ENCODE measurements around the gene INTS2.
"Not testable (repeated sequence)": the region's sequence is repeated elsewhere in the genome, so short reads cannot be mapped to it uniquely, and the experiment has no call there.

Gene INTS2

DNA sequence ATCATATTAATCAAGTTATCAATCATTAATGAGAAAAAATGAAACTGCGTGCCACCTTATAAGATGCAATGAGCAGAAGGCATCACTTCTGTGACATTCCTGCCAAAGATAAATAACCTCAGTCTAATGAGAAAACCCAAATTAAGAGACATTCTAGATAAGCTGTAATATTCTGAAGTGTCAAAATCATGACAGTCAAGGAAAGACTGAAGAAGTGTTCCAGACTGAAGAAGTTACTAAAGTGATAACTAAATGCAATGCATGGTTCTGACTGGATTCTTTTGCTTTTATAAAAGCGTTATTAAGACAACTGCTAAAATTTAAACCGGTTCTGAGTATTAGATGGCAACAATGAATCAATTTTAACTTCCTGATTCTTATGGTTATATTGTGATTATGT is 95.3 kb downstream of the INTS2 start:
- TF ChIP-seq, protein P1, sequence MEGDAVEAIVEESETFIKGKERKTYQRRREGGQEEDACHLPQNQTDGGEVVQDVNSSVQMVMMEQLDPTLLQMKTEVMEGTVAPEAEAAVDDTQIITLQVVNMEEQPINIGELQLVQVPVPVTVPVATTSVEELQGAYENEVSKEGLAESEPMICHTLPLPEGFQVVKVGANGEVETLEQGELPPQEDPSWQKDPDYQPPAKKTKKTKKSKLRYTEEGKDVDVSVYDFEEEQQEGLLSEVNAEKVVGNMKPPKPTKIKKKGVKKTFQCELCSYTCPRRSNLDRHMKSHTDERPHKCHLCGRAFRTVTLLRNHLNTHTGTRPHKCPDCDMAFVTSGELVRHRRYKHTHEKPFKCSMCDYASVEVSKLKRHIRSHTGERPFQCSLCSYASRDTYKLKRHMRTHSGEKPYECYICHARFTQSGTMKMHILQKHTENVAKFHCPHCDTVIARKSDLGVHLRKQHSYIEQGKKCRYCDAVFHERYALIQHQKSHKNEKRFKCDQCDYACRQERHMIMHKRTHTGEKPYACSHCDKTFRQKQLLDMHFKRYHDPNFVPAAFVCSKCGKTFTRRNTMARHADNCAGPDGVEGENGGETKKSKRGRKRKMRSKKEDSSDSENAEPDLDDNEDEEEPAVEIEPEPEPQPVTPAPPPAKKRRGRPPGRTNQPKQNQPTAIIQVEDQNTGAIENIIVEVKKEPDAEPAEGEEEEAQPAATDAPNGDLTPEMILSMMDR (IDR thresholded peaks at IDR 0.05; ENCODE audit: low read depth, low read length) = no peak
- H3K4me3 ChIP-seq (ENCODE audit: low read depth, low read length) = no peak overlapping the region

DNA sequence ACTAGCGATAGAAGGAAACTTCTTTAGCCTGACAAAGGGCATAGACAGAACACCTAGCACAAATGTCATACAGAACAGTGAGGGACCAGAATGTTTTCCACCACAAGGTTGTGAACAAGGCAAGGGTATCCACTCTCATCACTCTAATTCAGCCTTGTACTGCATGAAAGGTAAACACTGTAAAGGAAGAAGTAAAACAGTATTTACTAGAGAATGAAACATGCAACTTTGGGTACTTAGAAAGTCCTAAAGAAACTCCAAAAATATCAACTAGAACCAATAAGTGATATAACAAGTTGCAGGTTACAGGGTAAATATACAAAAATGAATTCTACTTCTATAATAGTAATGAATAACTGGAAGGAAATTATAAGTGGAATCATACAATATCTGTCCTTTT is 96.7 kb downstream of the INTS2 start:
- TF ChIP-seq, protein P1 (IDR thresholded peaks at IDR 0.05; ENCODE audit: low read depth, low read length) = no peak
- H3K4me3 ChIP-seq (ENCODE audit: low read depth, low read length) = no peak overlapping the region

DNA sequence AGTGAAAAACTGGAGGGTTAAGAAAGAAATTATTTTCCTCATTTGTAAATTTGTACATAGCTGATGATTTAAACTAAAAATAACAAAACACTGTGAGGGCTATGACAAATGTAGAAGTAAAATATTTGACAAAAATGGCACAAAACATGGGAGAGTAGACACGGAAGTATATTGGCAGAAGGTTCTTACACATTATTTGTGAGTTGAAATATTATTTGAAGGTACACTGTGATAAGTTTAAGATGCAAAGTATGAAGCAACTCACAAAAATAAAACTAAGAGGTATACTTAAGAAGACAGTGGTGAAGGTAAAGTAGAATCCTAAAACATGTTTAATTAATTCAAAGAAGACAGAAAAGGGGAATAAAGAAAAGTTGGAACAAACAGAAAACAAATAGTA is 99.1 kb downstream of the INTS2 start:
- no peak overlapping the region for H3K4me3 ChIP-seq (ENCODE audit: low read depth, low read length)
- TF ChIP-seq, protein P1 (IDR thresholded peaks at IDR 0.05; ENCODE audit: low read depth, low read length) = no peak

DNA sequence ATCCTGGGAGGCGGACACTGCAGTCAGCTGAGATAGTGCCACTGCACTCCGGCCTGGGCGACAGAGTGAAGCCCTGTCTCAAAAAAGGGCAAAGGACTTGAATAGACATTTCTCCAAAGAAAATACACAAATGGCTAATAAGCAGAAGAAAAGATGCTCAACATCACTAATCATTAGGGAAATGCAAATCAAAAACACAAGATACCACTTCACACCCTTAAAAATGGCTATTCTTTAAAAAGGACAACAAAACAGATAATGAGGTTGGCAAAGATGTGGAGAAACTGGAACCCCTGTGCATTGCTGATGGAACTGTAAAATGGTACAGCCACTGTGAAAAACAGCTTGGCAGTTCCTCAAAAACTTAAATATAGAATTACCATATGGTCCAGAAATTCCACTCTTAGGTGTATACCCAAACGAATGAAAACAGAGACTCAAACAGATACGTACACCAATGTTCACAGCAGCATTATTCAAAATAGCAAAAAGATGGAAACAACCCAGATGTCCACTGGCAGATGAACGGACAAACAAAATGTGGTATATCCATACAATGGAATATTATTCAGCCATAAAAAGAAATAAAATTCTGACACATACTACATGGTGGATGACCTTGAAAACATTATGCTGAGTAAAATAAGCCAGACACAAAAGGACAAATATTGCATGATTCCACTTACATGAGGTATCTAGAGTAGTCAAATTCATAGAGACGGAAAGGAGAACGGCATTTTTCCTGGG is 100.0 kb downstream of the INTS2 start:
- no peak overlapping the region for H3K4me3 ChIP-seq (ENCODE audit: low read depth, low read length)
- TF ChIP-seq, protein P1 (IDR thresholded peaks at IDR 0.05; ENCODE audit: low read depth, low read length) = no peak

DNA sequence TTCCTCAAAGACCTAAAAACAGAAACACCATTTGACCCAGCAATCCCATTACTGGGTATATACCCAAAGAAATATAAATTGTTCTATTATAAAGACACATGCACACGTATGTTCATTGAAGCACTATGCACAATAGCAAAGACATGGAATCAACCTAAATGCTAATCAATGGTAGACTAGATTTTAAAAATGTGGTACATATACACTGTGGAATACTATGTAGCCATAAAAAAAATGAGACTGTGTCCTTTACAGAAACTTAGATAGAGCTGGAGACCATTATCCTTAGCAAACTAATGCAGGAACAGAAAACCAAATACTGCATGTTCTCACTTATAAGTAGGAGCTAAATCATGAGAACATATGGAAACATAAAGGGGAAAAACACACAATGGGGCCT is 100.9 kb downstream of the INTS2 start:
- not testable (repeated sequence) for H3K4me3 ChIP-seq (ENCODE audit: low read depth, low read length)

DNA sequence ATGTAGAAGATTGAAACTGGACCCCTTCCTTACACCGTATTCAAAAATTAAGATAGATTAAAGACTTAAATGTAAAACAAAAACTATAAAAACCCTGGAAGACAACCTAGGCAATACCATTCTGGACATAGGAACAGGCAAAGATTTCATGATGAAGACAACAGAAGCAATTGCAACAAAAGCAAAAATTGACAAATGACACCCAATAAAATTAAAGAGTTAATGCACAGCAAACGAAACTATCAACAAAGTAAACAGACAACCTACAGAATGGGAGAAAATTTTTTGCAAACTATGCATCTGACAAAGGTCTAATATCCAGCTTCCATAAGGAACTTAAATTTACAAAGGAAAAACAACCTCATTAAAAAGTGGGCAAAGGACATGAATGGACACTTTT is 101.6 kb downstream of the INTS2 start:
- H3K4me3 ChIP-seq (ENCODE audit: low read depth, low read length) = not testable (repeated sequence)

DNA sequence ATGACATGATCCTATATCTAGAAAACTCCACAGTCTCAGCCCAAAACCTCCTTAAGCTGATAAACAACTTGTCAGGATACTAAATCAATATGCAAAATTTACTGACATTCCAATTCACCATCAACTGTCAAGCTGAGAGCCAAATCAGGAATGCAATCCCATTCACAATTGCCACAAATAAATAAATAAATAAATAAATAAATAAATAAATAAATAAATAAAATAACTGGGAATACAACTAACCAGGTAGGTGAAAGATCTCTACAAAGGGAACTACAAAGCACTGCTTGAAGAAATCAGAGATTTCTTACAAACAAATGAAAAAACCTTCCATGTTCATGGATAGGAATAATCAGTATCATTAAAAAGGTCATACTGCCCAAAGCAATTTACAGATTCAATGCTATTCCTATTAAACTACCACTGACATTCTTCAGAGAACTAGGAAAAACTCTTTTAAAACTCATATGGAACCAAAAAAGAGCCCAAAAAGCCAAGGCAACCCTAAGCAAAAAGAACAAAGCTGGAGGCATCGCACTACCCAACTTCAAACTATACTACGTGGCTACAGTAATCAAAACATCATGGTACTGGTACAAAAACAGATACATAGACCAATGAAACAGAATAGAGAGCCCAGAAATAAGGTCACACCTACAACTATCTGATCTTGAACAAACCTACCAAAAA is 102.2 kb downstream of the INTS2 start:
- no peak overlapping the region for H3K4me3 ChIP-seq (ENCODE audit: low read depth, low read length)
- TF ChIP-seq, protein P1 (IDR thresholded peaks at IDR 0.05; ENCODE audit: low read depth, low read length) = no peak

DNA sequence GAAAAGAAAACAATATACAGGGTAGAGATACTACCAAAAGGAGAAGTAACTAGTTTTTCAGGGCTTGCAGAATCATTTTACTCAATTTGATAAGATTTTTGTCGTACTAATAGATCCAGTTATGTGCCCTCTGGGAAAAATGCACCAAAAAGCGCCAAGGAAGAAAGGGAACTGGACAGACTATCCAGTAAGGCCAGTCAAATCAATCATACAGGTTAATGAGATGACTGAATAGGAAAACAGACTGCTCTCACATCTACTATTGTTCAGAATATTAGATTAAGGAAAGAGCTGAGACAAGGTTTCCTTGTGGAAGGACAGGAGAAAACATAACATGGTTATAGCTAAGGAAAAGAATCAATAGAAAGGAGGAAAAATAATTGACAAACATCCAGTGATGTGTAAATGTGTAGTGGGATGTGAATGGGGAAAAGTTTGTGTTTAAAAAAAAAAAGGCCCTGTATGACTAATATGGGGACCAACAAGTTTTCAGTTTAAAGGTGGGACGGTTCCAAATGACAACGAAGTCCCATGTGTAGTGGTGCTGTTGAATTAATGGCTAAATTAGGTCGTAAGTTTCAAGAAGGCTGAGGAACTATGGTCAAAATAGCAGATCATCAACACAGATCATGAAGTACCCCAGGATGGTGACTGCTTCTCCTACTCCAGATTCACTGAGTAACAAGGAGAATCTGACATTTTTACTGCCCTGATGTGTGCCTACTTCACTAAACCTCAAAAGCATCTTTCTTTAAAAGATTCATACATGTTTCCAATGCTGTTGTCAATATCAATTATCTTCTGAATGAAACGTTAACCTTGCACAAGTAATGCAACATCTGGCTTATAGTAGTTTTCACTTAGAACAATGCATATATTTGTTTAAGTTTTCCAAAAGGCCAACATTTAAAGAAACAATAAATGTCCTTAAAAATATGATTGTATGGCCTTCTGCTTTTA is 105.2 kb downstream of the INTS2 start:
- TF ChIP-seq, protein P1 (IDR thresholded peaks at IDR 0.05; ENCODE audit: low read depth, low read length) = no peak
- H3K4me3 ChIP-seq (ENCODE audit: low read depth, low read length) = no peak overlapping the region
